WERI-Rb-1 (cell line): Measurements from ENCODE around the gene CCDC102A.

Source experiments
- DNase-seq: peaks from one replicate; pipeline ENCODE4 v3.0.0-alpha.2; 2020
- H3K27ac ChIP-seq: fragments of 250-450 bp; sonication (Bioruptor Pico); 2 replicates; pipeline ENCODE4 v1.5.1; 2020; ENCODE audit warnings: mild to moderate bottlenecking, moderate library complexity
- H3K27me3 ChIP-seq: fragments of 250-450 bp; sonication (Bioruptor Pico); 2 replicates; pipeline ENCODE4 v1.5.1; 2021; ENCODE audit warnings: mild to moderate bottlenecking, low read depth, moderate library complexity; ENCODE audit not compliant: insufficient read depth, severe bottlenecking
- H3K36me3 ChIP-seq: fragments of 250-450 bp; sonication (Bioruptor Pico); 2 replicates; pipeline ENCODE4 v1.5.1; 2020; ENCODE audit warnings: mild to moderate bottlenecking, moderate library complexity
- H3K4me3 ChIP-seq: 2 replicates; pipeline ENCODE4 v1.5.1; 2011; ENCODE audit warnings: low read depth, mild to moderate bottlenecking, control low read depth, low read length
- H3K9me3 ChIP-seq: fragments of 250-450 bp; sonication (Bioruptor Pico); 2 replicates; pipeline ENCODE4 v1.5.1; 2021; ENCODE audit warnings: mild to moderate bottlenecking, moderate library complexity; ENCODE audit not compliant: severe bottlenecking
- CTCF ChIP-seq: IDR thresholded peaks from 2 replicates; pipeline ENCODE4 v1.5.1; 2011; ENCODE audit warnings: low read depth, mild to moderate bottlenecking, control low read depth, inconsistent platforms, low read length

CCDC102A gene

DNA sequence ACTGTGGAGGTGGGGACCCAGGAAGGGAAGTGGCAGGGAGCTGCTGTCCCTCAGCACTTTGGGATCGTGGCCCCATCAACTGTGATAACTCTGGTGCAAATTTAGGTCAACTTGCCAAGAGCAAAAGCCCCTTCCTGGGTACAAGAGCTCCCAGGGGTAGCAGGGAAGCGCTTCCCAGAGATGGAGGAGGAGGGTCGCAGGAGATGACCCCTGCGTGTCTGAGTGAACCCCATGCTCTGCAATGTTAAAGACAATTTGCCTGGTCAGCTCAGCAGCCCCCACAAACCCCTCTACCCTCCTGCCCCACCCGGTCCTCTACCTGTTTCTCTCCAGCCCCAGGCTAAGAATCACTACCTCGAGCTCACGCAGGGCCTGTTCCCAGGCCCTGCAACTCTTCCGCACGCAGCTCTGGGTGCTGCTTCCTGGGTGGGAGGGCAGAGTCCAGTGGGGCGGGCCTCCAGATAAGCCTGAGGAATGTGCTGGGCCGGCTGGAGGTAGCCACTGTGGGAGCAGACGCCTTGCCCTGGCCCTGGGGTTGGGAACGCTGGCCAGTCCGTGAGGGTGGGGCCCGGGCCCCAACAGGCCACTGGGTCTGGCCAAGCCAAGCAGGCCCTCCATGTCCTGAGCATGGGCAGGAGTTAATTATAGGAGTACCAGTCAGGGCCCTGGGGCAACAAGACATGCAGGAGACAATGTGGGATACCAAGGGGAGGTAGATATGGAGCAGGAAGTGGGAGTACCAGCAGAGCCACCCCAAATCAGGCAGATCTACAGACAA is 56.2 kb downstream of the CCDC102A start:
- peak; percentile 74 for DNase-seq
- Histone ChIP-seq H3K9me3 (no peaks in the 10 kb centered on the region), H3K4me3 (peak overlapping the region; percentile 27), H3K36me3 (no peaks in the 10 kb centered on the region), H3K27me3 (no peaks in the 10 kb centered on the region), H3K27ac (peak overlapping the region; percentile 51)
- TF ChIP-seq CTCF = no peak

DNA sequence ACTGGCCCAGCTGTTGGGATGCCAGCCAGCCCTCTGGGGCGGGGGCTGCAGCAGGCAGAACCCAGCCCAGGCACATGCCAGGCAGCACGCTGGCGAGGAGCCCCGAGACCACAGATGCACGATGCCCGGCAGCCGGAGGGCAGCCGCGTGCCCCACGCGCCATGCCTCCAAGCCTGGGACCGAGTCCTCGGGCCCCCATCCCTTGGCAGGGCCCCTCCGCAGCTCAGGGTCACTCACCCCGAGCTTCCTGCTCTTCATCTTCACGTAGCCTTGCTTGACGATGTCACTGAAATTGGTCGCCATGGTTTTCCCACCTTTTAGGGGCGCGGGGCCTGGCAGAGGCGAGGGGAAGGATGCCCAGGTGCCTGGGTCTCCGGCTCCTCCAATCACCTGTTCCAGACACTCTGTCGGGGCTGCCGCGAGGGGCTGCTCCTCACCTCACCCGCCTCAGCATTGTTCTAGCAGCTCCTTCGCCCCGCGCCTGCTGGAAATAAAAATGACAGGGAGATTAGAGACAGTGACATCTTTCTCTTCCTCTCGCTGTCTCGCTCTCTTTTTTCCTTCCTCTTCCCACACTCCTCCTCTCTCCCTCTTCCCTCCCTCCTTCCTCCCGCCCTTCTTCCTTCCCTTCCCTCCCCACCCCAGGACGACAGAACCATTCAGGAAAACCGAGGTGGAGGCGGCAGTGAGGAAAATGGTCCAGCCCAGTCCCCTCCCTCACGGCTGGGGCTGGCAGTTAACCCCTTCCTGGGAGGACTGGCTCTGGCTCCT is 57.0 kb downstream of the CCDC102A start:
- H3K27me3 ChIP-seq = no peaks in the 10 kb centered on the region
- TF ChIP-seq CTCF = no peak
- no peaks in the 10 kb centered on the region for H3K9me3 ChIP-seq
- peak overlapping the region; percentile 51 for H3K27ac ChIP-seq
- peak; percentile 81 for DNase-seq
- H3K4me3 ChIP-seq = peak overlapping the region; percentile 27
- H3K36me3 ChIP-seq = peaks cover 3% of the 10 kb centered on the region

- Histone ChIP-seq H3K36me3 (peaks cover 11% of the 10 kb centered on the region), H3K4me3 (no peak overlapping the region), H3K27me3 (no peaks in the 10 kb centered on the region), H3K27ac (no peak overlapping the region), H3K9me3 (no peaks in the 10 kb centered on the region)
- no peak for TF ChIP-seq CTCF
- DNase-seq = no peak
Measured at GRCh38 chr16:57478396-57479204, 57.8 kb downstream of the CCDC102A start.

DNA sequence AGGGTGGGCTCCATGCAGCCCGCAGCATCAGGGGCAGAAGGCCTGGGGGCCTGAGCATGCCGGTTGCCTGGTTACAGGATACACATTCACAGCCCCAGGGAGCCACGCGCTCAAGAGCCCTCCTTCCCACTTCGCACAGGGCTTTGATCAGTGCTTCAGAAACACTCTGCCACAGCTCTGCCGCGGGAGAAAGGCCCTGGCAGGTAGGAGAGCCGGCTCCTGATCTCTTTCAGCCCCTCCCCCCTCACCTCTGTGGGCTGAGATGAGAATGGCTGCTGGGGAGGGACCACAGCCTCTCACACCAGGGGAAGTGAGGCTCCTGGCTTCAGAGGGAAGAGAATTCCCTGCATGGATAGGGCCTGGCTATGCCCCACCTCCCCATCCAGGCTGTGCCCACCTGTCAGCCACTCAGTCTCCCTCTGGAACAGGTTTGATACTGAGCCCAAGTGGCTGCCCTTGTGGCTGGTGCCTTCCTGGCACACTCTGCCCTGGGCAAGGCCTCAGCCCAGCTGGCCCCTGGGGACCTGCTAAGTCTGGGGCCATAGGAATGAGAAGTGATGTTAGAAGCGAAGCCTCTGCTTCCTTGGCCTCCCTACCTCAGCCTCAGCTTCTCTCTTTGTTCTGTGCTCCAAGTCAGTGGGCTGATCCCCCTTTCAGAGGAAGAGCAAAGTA is 58.7 kb downstream of the CCDC102A start:
- Histone ChIP-seq H3K36me3 (peaks cover 18% of the 10 kb centered on the region), H3K27ac (no peak overlapping the region), H3K9me3 (no peaks in the 10 kb centered on the region), H3K27me3 (no peaks in the 10 kb centered on the region), H3K4me3 (no peak overlapping the region)
- no peak for TF ChIP-seq CTCF
- no peak for DNase-seq

DNA sequence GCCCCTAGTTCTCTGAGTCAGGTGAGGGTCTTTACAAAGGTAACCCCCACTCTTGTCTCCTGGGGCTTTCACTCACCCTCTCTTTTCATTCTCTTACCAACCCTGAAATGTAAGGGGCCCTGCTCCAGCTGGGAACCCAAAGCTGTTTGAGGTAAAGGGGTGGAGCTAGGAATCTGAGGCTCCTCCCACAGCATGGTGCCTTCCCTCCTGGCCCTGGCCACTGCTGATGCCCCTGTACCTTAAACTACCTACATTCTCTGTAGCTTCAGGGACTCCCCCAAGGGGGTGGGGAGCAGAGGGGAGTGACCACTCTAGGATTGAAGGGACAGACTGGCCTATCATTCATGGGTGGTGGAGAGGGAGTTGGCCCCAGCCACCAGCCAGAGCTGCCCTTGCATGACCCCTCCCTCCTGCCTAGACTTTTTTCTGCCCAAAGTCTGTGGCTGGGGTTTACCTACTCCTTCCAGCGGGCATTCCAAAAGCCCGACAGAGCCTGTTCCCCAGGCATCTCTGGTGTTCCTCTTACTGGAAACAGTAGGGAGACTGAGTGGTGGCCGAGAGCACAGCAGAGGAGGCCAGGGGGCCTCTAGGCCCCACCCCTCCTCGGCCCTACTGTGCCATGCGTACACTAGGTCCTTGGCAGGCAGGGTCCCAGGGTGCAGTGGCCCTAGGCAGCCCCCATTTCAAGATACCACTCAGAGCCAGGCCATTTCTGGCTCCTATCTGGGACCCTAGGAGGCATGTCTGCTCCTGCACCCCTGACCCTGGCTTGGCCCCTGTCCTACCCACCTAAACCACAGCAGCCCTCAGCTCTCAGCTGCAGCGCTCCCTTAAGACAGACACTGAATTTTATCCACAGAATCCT is 59.6 kb downstream of the CCDC102A start:
- Histone ChIP-seq H3K36me3 (peaks cover 27% of the 10 kb centered on the region), H3K4me3 (no peak overlapping the region), H3K27ac (no peak overlapping the region), H3K9me3 (no peaks in the 10 kb centered on the region), H3K27me3 (no peaks in the 10 kb centered on the region)
- no peak for TF ChIP-seq CTCF
- no peak for DNase-seq
